GM21576 (cell line): ENCODE results near the gene RAMACL.
"Not testable (repeated sequence)": the region's sequence is repeated elsewhere in the genome, so short reads cannot be mapped to it uniquely, and the experiment has no call there.

Experiments
- ATAC-seq: cut with Tn5 transposase; IDR thresholded peaks from one replicate; pipeline ENCODE4 v1.9.1; 2021; ENCODE audit warnings: mild to moderate bottlenecking, moderate library complexity; ENCODE audit not compliant: unreplicated experiment

RAMACL gene

GRCh38 chr6:166586424-166587156 lies at the start of gene RAMACL:
RAMACL (minus strand) TSS chr6:166586678; CDS start chr6:166586477, 201 bp downstream.
- ATAC-seq = peak; percentile 63

- no peak for ATAC-seq
Measured at GRCh38 chr6:166635013-166635970, 48.8 kb upstream of the RAMACL start.

GRCh38 chr6:166634581-166634980 lies 48.1 kb upstream of the RAMACL start:
- ATAC-seq = not testable (repeated sequence)

- ATAC-seq = no peak
Measured at GRCh38 chr6:166633732-166634535, 47.5 kb upstream of the RAMACL start.

GRCh38 chr6:166632731-166633130 lies 46.3 kb upstream of the RAMACL start:
- ATAC-seq = no peak

GRCh38 chr6:166630462-166630861 lies 44.0 kb upstream of the RAMACL start:
- ATAC-seq = no peak

- no peak for ATAC-seq
Measured at GRCh38 chr6:166629628-166630027, 43.1 kb upstream of the RAMACL start.

- peak; percentile 22 for ATAC-seq
Measured at GRCh38 chr6:166627875-166628801, 41.7 kb upstream of the RAMACL start.

- ATAC-seq = peak; percentile 88
Measured at GRCh38 chr6:166627033-166627874, 40.8 kb upstream of the RAMACL start, which contains the start of gene RPS6KA2. RPS6KA2 (minus strand) TSS chr6:166627251; CDS start chr6:166627019, 232 bp downstream.

- ATAC-seq = peak; percentile 0
Measured at GRCh38 chr6:166626177-166627032, 39.9 kb upstream of the RAMACL start.

GRCh38 chr6:166625356-166625755 lies 38.9 kb upstream of the RAMACL start:
- no peak for ATAC-seq

GRCh38 chr6:166624275-166624674 lies 37.8 kb upstream of the RAMACL start:
- ATAC-seq = no peak

- no peak for ATAC-seq
Measured at GRCh38 chr6:166623318-166623717, 36.8 kb upstream of the RAMACL start.

- no peak for ATAC-seq
Measured at GRCh38 chr6:166621114-166621540, 34.6 kb upstream of the RAMACL start.

GRCh38 chr6:166620478-166621113 lies 34.1 kb upstream of the RAMACL start:
- ATAC-seq = no peak

GRCh38 chr6:166619912-166620311 lies 33.4 kb upstream of the RAMACL start:
- ATAC-seq = no peak
